TTC549 (cell line): ENCODE results near the gene C20orf204.

Experiments used
- FAIRE-seq: peaks from 2 replicates; lab custom pipeline; 2012; peaks lifted over from hg19 to GRCh38; lab: Jason Lieb, UNC

Gene C20orf204

DNA sequence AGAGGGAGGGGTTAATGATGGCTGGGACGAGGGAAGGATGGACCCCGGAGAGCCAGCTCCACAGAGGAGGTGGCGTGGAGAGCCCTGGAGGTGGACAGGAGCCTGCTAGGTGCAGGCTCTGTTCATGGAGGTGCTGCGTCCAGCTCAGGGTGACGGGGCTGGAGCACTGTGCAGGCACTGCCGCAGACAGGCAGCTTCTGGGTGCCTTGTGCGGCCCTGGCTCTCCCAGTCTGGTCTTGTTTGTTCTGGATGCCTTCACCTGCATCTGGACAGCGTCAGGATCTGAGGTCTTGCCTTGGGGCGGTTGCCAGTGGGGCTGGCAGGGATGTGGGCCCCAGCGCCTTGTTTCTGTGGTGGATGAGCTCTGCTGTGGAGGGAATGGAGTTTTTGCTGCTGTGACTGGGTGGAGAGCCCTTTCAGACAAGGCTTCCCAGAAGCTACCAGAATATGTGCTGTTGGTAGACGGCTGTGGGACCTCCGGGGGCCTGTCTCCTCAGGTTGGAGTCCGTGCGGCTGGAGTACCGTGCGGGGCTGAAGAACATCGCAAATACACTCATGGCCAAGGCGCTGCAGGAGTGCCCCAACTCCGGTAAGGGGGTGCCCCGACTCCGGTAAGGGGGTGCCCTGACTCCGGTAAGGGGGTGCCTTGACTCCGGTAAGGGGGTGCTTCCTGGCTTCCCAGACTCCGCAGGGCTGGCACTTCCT, 7.8 kb upstream of the C20orf204 start:
- no peak for FAIRE-seq

DNA sequence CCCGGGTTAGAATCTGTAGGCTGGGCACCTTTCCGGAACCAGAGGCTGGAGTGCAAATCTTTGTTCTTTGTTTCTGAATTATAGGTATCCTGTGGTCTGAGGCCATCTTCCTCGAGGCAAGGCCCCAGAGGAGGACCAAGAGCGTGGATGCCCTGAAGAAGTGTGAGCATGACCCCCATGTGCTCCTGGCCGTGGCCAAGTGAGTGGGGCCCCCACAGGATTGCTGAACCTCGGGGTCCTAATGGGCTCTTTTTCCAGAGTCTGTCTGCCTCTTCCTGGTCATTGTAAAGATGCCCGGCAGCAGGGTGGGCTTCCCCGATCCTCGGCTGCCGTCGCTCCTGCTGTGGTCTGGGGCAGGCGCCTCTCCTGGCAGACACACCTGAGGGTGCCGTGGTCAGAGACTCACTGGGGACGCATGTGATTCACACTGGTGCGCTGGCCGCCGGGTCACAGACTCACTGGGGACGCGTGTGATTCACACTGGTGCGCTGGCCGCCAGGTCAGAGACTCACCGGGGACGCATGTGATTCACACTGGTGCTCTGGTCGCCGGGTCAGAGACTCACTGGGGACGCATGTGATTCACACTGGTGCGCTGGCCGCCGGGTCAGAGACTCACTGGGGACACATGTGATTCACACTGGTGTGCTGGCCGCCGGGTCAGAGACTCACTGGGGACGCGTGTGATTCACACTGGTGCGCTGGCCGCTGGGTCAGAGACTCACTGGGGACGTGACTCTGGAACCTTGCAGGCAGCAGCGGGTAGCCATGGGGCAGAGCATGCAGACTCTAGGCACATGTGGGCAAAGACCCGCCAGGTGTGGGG, 6.5 kb upstream of the C20orf204 start:
- no peak for FAIRE-seq

DNA sequence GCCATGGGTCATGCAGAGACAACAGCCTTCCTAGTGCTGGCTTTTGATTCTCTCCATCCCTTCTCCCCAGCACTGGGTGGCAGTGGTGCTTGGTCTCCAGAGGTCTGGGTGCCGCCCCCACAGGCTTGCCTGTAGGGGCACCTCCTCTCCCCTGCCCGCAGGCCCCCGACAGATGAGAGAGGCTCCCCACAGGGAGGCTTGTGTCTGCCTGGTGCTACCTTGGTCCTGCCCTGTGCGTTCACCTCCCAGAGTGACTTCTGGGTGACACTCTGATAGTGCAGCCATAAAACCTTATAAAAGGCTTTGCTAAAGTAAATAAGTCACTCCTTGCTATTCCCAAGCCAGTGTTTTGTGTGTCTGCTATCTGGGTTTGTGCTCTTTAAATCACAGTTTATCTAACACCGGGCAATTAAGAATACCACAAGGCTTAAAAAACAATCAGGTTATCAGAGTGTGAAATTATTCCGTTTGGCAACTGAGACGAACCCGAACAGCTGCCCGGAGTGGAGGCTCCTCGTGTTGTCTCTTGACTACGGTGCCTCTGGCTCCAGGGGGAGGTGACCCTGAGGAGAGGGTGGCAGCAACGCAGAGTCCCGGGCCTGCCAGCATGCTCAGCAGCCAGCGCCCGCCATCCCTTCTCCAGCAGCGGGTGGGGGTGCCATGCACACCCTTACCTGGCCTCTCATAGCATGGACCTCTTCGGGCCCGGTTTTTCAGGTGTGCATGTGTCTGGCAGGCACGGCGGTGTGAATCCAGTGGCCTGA, 5.4 kb upstream of the C20orf204 start:
- no peak for FAIRE-seq

DNA sequence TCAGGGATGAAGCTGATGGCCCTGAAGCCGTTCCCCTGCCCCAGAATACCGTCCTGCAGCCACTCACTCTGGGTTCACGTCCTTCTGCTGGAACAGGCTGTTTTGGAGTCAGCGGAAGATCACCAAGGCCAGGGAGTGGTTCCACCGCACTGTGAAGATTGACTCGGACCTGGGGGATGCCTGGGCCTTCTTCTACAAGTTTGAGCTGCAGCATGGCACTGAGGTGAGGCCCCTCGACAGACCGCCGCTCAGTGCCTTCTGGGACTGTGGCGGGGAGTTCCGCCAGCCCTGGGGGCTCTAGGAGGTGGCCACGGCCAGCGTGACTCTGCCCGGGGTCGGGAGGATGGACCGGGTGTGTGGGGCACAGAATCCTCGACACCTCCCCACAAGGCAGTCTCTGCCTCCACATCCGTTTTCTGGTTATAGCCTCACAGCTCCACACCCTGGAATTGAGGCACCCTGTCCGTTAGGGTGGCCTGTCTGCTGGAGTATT, 4.1 kb upstream of the C20orf204 start:
- FAIRE-seq = no peak

DNA sequence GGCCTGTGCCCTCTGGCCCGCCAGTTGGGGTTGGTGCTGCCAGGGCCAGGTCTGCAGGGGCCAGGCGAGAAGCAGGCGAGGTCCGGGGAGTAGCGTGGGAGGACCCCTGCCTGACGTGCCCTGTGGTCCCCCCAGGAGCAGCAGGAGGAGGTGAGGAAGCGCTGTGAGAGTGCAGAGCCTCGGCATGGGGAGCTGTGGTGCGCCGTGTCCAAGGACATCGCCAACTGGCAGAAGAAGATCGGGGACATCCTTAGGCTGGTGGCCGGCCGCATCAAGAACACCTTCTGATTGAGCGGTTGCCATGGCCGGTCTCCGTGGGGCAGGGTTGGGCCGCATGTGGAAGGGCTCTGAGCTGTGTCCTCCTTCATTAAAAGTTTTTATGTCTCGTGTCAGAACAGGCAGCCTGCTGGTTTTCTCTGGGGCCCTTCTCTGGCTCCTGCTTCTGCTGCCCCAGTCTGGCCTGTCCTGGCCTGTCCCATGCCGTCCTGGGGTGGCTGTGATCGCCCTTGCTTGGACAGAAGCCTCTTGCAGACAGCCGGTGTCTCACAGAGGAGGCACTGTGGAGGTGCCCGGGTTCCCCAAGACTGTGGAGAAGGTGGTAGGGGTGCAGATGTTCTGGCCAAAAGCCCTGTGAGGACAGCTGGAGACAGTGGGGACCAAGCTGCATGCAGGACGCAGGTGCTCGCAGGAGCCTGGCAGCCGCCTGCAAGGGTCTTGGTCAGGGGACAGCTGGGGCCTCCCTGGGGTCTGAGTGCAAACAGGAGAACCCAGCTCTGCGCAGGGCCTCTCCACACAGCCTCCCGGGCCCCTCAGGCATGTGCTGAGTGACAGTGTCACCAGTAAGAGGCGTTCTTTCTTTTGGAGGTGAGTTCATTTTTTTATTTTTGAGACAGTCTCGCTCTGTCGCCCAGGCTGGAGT, 3.0 kb upstream of the C20orf204 start:
- no peak for FAIRE-seq

DNA sequence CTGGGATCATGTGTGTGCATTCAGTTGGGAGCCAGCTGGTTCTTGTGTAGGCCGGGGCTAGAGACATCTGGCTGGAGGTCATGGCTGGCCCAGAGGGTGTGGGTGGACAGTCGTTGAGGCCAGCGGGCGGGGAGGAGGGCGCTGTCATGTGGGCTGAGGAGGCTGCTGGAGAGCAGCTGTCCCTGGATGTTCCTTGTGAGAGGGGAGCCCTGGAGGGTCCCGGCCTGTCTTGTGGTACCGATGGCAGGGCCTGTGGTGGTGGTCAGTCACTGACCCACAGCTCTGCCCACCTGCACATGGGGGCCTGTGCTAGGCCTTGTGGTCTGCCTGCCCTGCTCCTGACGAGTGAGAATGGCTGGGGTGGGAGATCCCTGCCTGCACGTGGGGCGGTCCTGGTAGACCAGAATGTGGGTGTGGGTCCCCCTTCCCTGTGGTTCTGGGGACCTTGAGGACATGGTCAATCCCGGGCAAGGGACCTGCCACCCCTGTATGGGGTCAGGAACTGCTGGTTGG, 1.9 kb upstream of the C20orf204 start:
- no peak for FAIRE-seq

DNA sequence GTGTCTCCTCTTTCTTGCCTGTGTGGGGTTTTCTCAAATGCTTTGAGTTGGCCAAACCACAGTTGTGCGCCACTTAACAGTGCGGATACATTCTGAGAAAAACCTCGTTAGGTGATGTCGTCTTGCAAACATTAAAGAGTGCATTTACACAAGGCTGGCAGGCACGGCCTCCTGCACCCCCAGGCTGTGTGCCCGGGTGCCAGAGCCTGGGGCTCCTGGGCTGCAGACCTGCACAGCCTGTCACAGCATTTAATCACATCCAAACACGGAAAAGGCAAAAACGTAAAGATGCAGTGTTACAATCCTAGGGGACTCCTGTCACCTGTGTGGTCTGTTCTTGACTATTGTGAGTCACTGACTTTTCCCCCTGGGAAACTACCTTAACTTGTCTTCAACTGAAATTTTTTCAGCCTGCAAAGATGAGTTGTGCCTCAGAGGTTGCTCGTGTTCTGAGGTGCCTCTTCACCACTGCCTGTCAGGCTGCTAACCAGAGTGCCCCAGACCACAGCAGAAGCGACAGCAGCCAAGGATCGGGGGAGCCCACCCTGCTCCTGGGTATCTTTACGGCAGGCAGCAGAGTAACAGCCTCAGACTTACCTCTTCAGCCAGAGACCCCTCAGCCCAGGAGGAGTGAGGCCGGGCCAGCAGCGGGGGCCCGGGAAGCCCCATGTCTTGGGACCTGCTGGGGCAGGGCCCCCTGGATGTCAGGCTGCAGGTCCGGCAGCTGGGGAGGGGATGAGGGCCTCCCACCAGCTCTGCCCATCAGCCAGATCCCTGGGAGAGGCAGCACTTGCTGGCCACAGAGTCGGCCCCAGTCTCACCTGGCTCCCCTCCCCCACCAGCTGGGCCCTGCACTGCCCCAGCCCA, 683 bp upstream of the C20orf204 start:
- FAIRE-seq = no peak

DNA sequence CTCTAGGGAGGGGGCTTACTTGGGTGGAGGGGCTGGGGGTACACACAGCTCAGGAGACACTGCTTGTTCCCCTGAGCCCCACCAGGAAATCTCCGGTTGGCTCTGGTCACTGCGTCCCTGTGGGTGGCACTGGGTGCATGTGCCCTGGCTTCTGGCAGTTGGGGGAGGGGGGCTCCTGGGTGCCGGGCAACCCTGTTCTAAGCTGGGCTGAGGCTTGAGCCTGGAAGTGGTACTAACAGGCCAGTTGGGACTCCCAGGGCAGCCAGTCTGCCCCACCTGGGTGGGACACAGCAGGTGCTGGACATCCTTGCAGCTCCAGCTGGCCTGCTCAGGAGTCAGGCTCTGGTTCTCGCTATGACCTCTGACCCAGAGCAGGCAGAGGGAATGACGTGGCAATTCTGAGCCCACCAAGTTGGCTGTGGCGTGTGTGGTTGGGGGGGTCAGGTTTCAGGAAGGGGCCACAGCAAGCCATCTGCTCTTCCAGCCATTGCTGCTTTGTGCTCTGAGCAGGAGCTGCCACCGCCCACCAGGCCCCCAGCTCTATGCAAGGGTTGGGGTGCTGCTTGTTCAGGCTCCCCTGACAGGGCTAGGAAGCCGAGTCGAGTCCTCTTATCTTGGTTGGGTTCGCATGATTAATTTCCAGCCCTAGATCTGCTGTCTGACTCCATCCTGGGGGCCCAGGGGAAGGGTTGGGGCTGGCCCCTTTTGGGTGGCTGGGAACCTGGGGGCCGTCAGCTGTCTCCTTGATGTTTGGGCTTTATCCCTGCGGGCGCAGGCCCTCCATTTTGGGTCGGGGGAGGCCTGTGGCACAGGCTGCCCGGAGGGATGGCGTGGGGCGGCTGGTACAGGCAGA, 590 bp downstream of the C20orf204 start:
- FAIRE-seq = no peak

DNA sequence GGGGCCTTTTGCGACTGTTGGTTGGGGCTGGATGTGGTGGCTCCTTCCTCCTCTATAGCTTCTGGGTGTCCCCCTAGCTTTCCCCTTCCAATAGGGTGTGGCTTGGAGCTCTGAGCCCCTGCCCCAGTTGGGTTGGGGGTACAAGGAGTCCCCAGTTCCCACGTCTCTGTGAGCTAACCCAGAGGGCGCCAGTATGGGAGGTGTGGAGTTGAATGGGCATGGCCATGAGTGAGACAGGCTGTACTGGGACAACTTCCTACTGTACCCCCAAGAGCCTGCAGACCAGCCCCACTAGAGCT, 1.2 kb downstream of the C20orf204 start:
- no peak for FAIRE-seq

DNA sequence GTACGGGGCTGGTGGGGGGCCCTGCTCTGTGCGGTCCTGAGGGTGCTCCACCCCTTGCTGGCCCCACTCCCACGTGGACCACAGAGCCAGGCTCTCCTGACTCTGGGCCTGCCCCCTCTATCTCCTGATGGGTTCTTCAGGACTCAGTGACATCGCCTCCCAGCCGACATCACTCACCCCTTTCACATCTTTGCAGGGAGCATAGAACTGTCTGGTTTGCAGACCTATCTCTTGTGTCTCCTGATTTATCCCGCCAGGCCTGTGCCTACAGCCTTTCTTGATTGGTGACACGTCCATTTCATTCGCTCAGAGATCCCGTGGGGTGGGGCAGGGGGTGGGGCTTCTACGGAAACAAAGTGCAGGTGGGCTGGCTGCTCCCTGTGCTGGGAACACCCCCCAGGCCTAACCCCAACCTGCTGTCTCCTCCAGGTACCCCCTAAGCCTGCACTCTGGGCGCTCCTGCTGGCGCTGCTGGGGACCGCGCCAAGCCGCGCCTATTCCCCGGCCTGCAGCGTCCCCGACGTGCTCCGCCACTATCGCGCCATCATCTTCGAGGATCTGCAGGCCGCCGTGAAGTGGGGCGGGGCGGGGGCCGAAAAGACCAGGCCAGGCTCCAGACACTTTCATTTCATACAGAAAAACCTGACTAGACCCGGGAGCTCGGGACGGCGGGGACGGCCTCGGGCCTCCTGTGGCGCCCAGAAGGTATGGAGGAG, 1.7 kb downstream of the C20orf204 start:
- FAIRE-seq = no peak

DNA sequence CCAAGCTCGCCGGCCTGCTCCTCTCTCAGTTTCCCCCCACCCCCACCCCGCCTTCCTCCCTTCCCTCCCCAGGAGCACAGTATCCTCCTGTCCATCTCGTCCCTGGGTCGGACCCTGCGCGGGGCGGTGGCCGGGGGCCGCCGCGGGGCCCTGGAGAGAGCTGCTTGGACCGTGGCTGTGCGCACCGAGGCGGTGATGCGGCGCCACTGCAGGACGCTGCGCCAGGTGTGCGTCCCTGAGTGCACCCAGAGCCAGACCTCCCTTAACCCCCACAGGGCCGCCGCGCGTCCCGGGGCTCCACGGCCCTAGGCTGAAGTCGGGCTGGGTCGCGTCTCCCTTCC, 2.2 kb downstream of the C20orf204 start:
- no peak for FAIRE-seq

DNA sequence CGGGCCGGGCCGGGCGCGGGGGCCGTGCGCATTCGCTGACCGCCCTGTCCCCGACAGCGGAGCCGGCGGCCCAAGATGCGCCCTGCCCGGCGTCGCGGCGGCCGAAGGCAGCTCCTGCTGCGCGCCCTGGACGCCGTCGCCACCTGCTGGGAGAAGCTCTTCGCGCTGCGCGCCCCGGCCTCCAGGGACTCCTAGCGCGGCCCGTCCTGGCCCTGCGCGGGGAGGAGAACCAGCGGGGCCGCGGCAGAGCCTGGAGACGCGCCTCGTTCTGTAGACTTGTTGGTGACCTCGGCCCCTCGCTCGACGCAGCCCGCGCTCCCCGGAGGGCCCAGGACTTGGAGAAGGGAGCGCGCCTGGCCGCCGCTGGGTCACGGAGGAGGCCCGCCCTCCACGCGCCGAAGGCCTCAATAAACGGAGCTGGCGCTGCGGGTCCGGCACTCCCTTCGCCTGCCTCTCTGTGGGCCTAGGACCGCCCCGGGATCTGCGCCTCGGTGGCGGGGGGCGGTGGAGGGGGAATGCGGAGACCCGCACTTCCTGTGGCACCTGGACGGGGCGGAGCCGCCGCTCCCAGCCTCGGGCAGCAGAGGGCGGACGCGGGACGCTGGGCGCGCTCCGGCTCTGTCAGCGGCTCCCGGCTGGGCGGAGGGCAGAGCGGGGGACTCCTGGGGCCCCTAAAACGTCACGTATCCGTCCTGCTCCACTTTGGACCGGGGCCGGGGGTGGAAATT, 2.7 kb downstream of the C20orf204 start:
- FAIRE-seq = no peak

DNA sequence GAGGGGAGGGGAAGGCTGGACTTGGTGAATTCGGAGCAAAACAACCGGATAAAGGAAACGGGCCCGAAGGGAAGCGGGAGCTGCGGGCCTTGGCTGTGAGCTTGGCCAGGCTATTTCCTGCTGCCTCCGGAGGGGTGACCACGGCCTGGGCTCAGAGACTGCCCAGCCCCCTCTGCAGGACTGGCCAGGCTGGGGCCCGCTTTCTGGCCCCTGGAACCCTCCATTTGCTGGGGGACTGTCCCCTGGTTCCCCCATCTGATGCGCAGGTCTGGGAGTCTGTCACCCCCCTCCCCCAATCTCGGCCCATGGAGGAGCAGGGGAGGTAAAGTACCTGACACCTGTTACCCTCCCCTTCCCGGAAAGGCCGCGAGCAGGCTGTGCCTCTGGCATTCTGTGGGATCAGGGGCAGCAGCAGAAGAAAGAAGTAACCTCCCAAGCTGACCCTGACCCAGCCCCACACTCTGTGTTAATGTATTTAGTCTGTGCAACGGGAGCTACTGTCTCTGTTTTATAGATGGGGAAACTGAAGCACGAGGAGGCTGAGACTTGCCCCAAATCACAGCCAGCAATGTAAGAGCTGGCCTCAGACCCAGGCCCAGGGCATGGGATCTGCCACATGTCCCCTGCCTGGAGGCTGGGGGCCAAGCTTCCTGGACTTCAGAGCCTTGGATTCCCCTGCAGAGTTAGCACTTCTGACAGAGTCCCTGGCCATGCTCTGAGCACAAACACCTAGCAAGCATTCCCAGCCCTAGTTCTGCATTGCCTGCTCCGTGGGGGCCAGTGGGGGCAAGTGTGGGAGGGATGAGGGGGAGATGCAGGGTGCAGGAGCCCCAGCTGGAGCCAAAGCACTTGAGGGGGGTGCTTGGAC, 3.5 kb downstream of the C20orf204 start:
- FAIRE-seq = no peak

DNA sequence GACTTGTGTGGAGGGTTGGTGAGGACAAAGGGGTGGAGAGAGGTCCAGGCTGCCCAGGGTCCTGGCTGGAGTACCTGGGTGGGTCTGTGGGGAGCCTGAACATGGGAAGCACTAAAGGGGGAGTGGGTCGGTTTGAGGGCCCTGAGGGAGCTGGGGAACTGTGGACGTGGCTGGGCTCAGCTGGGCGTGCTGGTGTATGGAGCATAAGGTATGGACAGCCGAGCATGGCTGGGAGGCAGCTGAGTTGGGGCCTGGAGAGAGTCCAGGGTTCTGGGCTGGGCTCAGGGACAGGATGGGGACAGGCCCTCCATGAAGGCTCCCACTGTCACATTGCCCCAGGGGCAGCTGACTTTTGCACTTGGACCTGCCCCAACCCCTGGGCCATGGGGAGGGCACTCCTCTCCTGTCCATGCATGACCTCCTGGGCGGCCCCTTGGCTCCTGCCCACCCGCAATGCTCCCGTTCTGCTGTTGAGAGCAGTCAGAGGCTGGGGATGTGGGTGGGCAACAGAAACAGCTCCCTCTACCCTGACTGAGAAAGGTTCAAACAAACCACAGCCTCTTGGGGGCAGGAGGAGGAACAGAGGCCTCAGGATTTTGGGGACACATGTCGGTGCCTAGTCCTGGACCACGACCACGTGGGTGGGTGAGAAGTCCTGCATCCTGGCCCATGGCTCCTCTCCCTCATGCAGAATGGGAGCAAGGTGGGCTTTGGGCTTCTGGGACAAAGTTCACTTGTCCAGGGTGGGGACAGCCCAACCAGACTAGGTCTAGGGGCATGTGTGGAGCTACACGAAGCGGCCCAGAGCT, 4.5 kb downstream of the C20orf204 start:
- FAIRE-seq = no peak

DNA sequence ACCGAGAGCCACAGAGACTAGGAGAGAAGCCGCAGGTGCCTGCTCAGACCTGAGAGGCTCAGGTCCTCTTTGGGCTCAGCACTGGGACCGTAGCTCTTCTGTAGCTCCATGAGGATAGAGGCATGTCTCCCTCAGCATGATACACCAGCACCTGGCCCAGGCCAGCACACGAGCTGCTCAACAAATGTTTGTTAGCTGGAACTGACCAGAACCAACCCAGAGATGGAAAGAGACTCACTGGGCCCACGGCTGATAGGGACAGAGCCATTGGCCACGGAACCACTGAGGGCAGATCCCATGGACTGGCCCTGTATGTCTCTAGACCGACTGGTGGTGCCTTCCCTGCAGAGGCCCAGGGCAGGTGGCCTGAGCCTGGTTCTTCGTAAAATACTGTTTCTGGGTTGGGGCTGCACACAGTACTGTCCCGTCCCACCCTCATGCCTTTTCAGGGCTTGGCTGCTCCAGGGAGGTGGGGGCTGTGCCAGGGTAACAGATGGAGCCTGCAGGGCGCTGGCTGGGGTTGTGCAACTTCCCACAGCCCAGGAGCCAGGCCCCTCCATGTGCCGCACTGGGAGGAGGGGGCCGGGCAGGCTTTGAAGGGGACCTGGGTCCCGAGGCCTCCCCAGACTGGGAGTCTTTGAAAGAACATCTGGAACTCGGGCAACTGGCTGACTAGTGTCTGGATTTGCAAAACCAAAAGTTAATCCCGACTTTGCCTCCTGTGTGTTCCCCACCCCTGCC, 5.2 kb downstream of the C20orf204 start:
- FAIRE-seq = no peak

DNA sequence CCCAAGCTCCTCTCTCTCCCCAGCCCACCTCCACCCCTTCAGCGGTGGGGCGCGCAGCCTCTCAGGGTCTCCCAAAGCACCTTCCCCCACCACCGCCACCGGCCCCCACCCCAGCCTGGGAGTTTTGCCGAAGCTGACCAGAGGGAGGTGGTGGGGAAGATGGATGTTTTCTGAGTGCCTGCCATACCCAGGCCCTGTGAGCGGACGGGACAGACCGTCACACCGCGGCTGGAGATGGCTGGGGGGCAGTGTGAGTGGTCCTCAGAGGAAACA, 5.7 kb downstream of the C20orf204 start:
- FAIRE-seq = no peak
